HCT116 (cell line): ENCODE measurements around the gene SCGB1A1. TPM values are rescaled to one million over a fixed set of nuclear protein-coding genes. Genes with fewer than 3 reads are reported as not detected.

Experiments used
- ATAC-seq: fragments of 200-7000 bp; cut with Tn5 transposase; 2 replicates; pipeline ENCODE4 v1.9.1; 2020; ENCODE audit warnings: mild to moderate bottlenecking, moderate library complexity
- BruUV-seq: library from RNA; stranded (reverse); fragments of 400-500 nt; replicated peaks from 2 replicates; lab custom pipeline; 2021; lab: Mats Ljungman, UMichigan
- CTCF ChIA-PET: fragments of 300-600 bp; sonication (Branson Sonifier 250); formaldehyde crosslinking; loops from one replicate; lab custom pipeline; 2021; ENCODE audit warnings: antibody characterized with exemption; lab: Charles Lee
- POLR2A ChIA-PET: fragments of 300-600, 350-600 bp; sonication (Branson Sonifier 250); formaldehyde crosslinking; loops from one replicate; lab custom pipeline; 2021; ENCODE audit warnings: antibody characterized with exemption; lab: Charles Lee
- RAD21 ChIA-PET, 2 experiments: fragments of 300-600 bp; sonication (Branson Sonifier 250); formaldehyde crosslinking; loops; one replicate each; lab custom pipeline; 2023; ENCODE audit warnings: low total read pairs in 2 of 2; ENCODE audit not compliant: uncharacterized antibody in 2 of 2, unreplicated experiment in 2 of 2, low non-redundant PET in 1 of 2; lab: Charles Lee
- DNase-seq: peaks from one replicate; pipeline ENCODE4 v3.0.0-alpha.2; 2010; ENCODE audit warnings: low read depth, low spot score
- H2AFZ ChIP-seq: fragments of 200-600 bp; shearing (Covaris generic), sonication (generic); 2 replicates; pipeline ENCODE4 v1.6.1; 2017; ENCODE audit warnings: low read depth, mixed run types, mixed read lengths, antibody characterized with exemption, low read length; ENCODE audit not compliant: poor library complexity, severe bottlenecking
- H3K27ac ChIP-seq: 2 replicates; pipeline ENCODE4 v1.5.1; 2012; ENCODE audit warnings: low read depth, low read length
- H3K27me3 ChIP-seq: fragments of 200-600 bp; sonication (generic); 2 replicates; pipeline ENCODE4 v1.6.1; 2016; ENCODE audit warnings: mixed run types, low read length, mixed read lengths; ENCODE audit not compliant: insufficient read depth
- H3K36me3 ChIP-seq, 2 experiments: fragments of 200-500 bp in 1 of 2; fragments of 200-600 bp in 1 of 2; sonication (Bioruptor generic) in 1 of 2; sonication (generic) in 1 of 2; 2 replicates each; pipeline versions ENCODE4 v1.5.1 to v1.6.1; 2014 to 2016; ENCODE audit warnings: low read length in 2 of 2, inconsistent platforms in 1 of 2, mixed read lengths in 1 of 2, mixed run types in 1 of 2; ENCODE audit not compliant: insufficient read depth in 2 of 2, control insufficient read depth in 1 of 2
- H3K4me1 ChIP-seq, 2 experiments: fragments of 200-600 bp in 1 of 2; sonication (generic) in 1 of 2; 2 replicates each; pipeline versions ENCODE4 v1.5.1 to v1.6.1; 2012 to 2017; ENCODE audit warnings: low read length in 2 of 2, inconsistent platforms in 1 of 2, mild to moderate bottlenecking in 1 of 2, mixed read lengths in 1 of 2, mixed run types in 1 of 2, moderate library complexity in 1 of 2; ENCODE audit not compliant: insufficient read depth in 2 of 2, control insufficient read depth in 1 of 2
- H3K4me2 ChIP-seq: fragments of 200-600 bp; sonication (generic); 2 replicates; pipeline ENCODE4 v1.6.1; 2017; ENCODE audit warnings: mixed run types, low read length, mixed read lengths
- H3K4me3 ChIP-seq, 2 experiments: fragments of 200-600 bp in 1 of 2; sonication (generic) in 1 of 2; replicated peaks in 1 of 2; 2 replicates each; pipeline ENCODE4 v1.5.1; 2011 to 2016; ENCODE audit warnings: low read length in 2 of 2, control low read depth in 1 of 2, low read depth in 1 of 2, mild to moderate bottlenecking in 1 of 2, mixed read lengths in 1 of 2, mixed run types in 1 of 2
- H3K79me2 ChIP-seq: fragments of 200-600 bp; sonication (generic); 2 replicates; pipeline ENCODE4 v1.6.1; 2017; ENCODE audit warnings: mild to moderate bottlenecking, mixed run types, low read length, moderate library complexity, mixed read lengths; ENCODE audit not compliant: insufficient read depth
- H3K9ac ChIP-seq: fragments of 200-600 bp; sonication (generic); 2 replicates; pipeline ENCODE4 v1.6.1; 2016; ENCODE audit warnings: low read length, mixed read lengths
- H3K9me2 ChIP-seq: fragments of 200-600 bp; sonication (generic), shearing (Covaris generic); 2 replicates; pipeline ENCODE4 v1.6.1; 2017; ENCODE audit warnings: mixed run types, mild to moderate bottlenecking, moderate library complexity; ENCODE audit not compliant: insufficient read depth
- H3K9me3 ChIP-seq, 2 experiments: fragments of 200-500 bp in 1 of 2; fragments of 200-600 bp in 1 of 2; sonication (Bioruptor generic) in 1 of 2; sonication (generic) in 1 of 2; 2 replicates each; pipeline ENCODE4 v1.6.1; 2014 to 2017; ENCODE audit warnings: low read length in 2 of 2, mixed read lengths in 2 of 2, inconsistent platforms in 1 of 2, low read depth in 1 of 2, mild to moderate bottlenecking in 1 of 2, mixed run types in 1 of 2, moderate library complexity in 1 of 2; ENCODE audit not compliant: control insufficient read depth in 1 of 2, insufficient read depth in 1 of 2
- H4K20me1 ChIP-seq: fragments of 200-600 bp; sonication (generic), shearing (Covaris generic); 2 replicates; pipeline ENCODE4 v1.6.1; 2017; ENCODE audit warnings: mixed run types, mild to moderate bottlenecking, moderate library complexity; ENCODE audit not compliant: insufficient read depth
- CBX3 ChIP-seq: IDR thresholded peaks from 2 replicates; pipeline ENCODE4 v1.6.1; 2012; ENCODE audit warnings: low read depth
- CEBPB ChIP-seq: IDR thresholded peaks from 2 replicates; pipeline ENCODE4 v1.6.1; 2012; ENCODE audit warnings: low read depth
- EZH2phosphoT487 ChIP-seq: fragments of 200-600 bp; IDR thresholded peaks from 2 replicates; pipeline ENCODE4 v1.6.1; 2018; ENCODE audit warnings: antibody characterized with exemption, borderline replicate concordance
- SRF ChIP-seq: IDR thresholded peaks from 2 replicates; pipeline ENCODE4 v1.6.1; 2012; ENCODE audit warnings: low read depth
- TCF7L2 ChIP-seq: IDR thresholded peaks from 2 replicates; pipeline ENCODE4 v1.7.0; 2011; ENCODE audit warnings: borderline replicate concordance, inconsistent platforms; ENCODE audit not compliant: insufficient read depth, insufficient read length; ENCODE audit errors: extremely low read depth
- ZFX ChIP-seq: fragments of 450-650 bp; IDR thresholded peaks from 2 replicates; pipeline ENCODE4 v1.6.1; 2017
- ZNF274 ChIP-seq: fragments of 200-500 bp; sonication (Bioruptor generic); IDR thresholded peaks from 2 replicates; pipeline ENCODE4 v1.6.1; 2014; ENCODE audit warnings: mild to moderate bottlenecking, low read depth, low read length, inconsistent platforms
- intact Hi-C: fragments of 100-400 bp; cut with micrococcal nuclease; formaldehyde crosslinking; loops from 2 replicates; pipeline ENCODE4 v1.10.0; 2022
- total RNA-seq: library from RNA; stranded (reverse); gene quantifications from one replicate; pipeline ENCODE4 v1.2.1, GENCODE V29; 2021; ENCODE audit not compliant: unreplicated experiment
- TF ChIP-seq, protein P1 (sequence below): IDR thresholded peaks from 2 replicates; pipeline ENCODE4 v1.6.1; 2012
- TF ChIP-seq, protein P2 (sequence below): IDR thresholded peaks from 2 replicates; pipeline ENCODE4 v1.6.1; 2011; ENCODE audit warnings: mild to moderate bottlenecking, low read length, moderate library complexity; ENCODE audit not compliant: insufficient replicate concordance; ENCODE audit errors: extremely low read depth
- TF ChIP-seq, protein P3 (sequence below): IDR thresholded peaks from 2 replicates; pipeline ENCODE4 v1.6.1; 2012; ENCODE audit warnings: low read depth

SCGB1A1 gene
- total RNA-seq, 1 experiment from 2014 or later, result 2.0 TPM

DNA sequence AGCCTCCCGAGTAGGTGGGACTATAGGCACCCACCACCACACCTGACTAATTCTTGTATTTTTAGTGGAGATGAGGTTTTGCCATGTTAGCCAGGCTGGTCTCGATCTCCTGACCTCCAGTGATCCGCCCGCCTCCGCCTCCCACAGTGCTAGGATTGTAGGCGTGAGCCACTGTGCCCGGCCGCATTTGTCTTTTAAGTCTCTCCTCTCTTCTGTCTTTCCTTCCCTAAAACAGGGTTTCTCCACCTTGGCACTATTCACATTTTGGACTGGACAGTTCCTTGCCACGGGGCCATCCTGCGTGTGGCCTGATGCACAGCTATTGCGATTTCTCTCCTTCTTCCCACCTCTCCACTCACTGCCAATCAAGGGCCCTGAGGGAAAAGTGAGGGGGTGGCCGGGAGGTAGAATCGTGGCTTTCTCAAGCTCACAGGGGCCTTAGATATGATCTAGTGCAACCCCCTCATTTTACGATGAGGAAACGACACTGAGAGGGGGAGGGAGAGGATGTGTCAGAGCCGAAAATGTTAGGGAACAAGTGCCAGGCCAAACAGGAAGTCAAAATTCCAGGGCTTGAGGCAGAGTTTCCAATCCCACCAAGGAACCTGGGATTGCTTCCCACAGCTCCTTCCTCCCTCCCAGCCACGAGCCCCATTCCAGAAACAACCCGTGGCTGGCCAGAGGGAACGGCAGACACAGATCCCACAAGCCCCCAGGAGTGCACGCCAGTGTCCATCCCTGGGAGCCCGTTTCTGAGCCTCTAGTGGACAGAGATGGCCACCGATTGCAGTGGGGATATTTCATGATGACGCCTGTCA, 21.2 kb downstream of the SCGB1A1 start:
- H3K4me3 ChIP-seq, result no peak overlapping the region
- CTCF ChIA-PET, result interaction anchor here (1.1 to 1.3 kb wide), 2 partner anchors 9 to 15 kb away, joined by 5 read pairs; no protein-coding TSS in a partner anchor

More for the DNA sequence above, 21.2 kb downstream of the SCGB1A1 start:
- Histone ChIP-seq H3K9ac (no peak overlapping the region), H3K4me2 (peak overlapping the region; percentile 8), H3K9me2 (no peaks in the 10 kb centered on the region), H3K79me2 (no peaks in the 10 kb centered on the region), H3K36me3 (no peaks in the 10 kb centered on the region), H3K9me3 (no peaks in the 10 kb centered on the region), H4K20me1 (no peaks in the 10 kb centered on the region), H3K27ac (no peak overlapping the region), H2AFZ (no peak overlapping the region), H3K4me1 (peaks cover 4 to 7% of the 10 kb centered on the region in 2 experiments; a peak in 3 of 4 replicates), H3K27me3 (no peaks in the 10 kb centered on the region)
- no TSS peak for BruUV-seq
- TF ChIP-seq SRF, result no peak
- TF ChIP-seq EZH2phosphoT487, result no peak
- no peak for TF ChIP-seq ZNF274
- TF ChIP-seq, protein P1, sequence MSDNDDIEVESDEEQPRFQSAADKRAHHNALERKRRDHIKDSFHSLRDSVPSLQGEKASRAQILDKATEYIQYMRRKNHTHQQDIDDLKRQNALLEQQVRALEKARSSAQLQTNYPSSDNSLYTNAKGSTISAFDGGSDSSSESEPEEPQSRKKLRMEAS, result no peak
- no peak for TF ChIP-seq CEBPB
- TF ChIP-seq, protein P2, sequence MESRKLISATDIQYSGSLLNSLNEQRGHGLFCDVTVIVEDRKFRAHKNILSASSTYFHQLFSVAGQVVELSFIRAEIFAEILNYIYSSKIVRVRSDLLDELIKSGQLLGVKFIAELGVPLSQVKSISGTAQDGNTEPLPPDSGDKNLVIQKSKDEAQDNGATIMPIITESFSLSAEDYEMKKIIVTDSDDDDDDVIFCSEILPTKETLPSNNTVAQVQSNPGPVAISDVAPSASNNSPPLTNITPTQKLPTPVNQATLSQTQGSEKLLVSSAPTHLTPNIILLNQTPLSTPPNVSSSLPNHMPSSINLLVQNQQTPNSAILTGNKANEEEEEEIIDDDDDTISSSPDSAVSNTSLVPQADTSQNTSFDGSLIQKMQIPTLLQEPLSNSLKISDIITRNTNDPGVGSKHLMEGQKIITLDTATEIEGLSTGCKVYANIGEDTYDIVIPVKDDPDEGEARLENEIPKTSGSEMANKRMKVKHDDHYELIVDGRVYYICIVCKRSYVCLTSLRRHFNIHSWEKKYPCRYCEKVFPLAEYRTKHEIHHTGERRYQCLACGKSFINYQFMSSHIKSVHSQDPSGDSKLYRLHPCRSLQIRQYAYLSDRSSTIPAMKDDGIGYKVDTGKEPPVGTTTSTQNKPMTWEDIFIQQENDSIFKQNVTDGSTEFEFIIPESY, result no peak
- no peak for TF ChIP-seq ZFX
- TF ChIP-seq CBX3, result no peak
- no peak for TF ChIP-seq TCF7L2
- TF ChIP-seq, protein P3, sequence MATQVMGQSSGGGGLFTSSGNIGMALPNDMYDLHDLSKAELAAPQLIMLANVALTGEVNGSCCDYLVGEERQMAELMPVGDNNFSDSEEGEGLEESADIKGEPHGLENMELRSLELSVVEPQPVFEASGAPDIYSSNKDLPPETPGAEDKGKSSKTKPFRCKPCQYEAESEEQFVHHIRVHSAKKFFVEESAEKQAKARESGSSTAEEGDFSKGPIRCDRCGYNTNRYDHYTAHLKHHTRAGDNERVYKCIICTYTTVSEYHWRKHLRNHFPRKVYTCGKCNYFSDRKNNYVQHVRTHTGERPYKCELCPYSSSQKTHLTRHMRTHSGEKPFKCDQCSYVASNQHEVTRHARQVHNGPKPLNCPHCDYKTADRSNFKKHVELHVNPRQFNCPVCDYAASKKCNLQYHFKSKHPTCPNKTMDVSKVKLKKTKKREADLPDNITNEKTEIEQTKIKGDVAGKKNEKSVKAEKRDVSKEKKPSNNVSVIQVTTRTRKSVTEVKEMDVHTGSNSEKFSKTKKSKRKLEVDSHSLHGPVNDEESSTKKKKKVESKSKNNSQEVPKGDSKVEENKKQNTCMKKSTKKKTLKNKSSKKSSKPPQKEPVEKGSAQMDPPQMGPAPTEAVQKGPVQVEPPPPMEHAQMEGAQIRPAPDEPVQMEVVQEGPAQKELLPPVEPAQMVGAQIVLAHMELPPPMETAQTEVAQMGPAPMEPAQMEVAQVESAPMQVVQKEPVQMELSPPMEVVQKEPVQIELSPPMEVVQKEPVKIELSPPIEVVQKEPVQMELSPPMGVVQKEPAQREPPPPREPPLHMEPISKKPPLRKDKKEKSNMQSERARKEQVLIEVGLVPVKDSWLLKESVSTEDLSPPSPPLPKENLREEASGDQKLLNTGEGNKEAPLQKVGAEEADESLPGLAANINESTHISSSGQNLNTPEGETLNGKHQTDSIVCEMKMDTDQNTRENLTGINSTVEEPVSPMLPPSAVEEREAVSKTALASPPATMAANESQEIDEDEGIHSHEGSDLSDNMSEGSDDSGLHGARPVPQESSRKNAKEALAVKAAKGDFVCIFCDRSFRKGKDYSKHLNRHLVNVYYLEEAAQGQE, result no peak
- RAD21 ChIA-PET, result no interaction called here
- intact Hi-C loops, result no loop called here
- POLR2A ChIA-PET, result interaction anchor here (1.1 kb wide), 1 partner anchor 9 kb away, joined by 3 read pairs; no protein-coding TSS in a partner anchor
- no peak for ATAC-seq
- no peak for DNase-seq
